C1 segment of cervical spinal cord (tissue), 14 donors: ENCODE measurements around the gene PLEKHH1.

Source experiments
- DNase-seq, 14 donors: peaks; one replicate each; lab custom pipeline; 2025; lab: John Stamatoyannopoulos, UW

The PLEKHH1 gene

DNA sequence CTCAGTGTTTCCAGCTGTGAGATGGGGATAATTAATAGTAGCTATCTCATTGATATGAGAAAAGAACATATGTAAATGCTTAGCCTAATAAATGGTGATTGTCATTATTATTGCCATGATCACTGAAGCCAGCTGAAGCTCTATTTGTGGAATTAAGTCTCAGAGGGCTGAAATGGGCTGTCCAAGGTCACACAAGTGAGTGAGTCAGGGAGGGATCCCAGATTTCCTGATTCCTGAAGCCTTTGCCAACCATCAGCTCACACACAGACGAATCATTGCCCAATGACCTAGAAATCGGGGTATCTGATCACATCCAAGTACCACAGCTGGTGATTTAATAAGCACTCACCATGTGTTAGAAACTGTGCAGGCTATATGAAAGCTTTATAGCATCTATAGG is 23.0 kb upstream of the PLEKHH1 start:
- DNase-seq, result no peak

DNA sequence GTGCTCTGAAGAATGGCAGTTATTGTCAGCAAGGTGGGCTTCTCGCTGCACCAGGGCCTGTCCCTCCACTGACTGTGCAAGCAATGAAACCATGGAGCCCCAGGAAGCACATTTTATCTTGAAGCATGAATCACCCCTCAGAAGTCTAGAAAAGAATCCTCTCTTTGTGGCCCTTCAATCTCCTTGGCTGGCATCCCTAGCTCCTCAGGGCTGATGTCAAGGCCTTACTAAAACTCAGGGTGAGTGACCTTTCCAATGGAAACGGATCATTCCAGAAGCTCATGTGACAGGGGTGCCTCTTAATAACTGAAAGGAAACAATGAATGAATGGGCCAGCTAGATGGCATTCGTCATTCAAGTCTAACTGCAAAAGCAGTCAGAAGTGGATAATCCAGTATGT is 22.3 kb upstream of the PLEKHH1 start:
- peak in 1 of 14 donors; percentile 39 for DNase-seq

DNA sequence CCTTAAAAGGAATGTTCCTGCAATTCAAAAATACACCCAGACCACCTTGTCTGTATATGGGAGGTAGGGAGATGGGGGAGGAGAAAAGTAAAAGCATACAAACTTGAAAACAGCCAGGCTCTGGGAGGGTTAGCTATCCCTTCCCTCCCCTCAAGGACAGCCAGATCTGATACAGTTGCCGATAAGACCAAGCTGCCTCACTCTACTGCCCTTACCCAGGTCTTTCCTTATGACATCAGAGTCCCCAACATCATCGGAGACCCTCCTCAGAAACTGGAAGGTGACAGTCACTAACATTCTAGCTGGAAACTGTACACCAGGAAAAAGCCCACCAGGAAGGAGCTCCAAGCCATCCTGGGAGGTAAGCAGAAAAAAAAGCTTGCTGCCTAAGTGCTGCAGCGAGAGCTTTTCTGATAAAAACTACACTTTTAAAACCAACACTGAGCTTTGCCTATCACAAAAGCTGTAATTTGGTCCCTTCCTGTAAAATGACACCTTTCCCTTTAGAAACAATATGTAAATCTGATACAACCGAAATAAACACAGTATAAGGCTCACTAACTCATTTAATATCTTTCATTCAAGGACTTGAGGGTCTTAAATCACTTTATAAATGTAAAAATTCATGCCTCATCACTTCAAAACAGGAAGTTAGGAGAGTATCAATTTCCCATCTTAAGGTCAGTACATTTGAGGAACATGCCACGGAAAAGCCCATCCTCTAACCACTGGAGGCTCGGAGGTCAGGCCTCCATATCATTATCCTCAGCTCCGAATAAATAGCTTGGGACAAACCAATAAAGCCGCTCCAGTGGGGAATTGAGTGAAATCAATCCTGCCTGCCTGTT is 20.4 kb upstream of the PLEKHH1 start:
- peak in 1 of 14 donors; percentile 28 for DNase-seq

DNA sequence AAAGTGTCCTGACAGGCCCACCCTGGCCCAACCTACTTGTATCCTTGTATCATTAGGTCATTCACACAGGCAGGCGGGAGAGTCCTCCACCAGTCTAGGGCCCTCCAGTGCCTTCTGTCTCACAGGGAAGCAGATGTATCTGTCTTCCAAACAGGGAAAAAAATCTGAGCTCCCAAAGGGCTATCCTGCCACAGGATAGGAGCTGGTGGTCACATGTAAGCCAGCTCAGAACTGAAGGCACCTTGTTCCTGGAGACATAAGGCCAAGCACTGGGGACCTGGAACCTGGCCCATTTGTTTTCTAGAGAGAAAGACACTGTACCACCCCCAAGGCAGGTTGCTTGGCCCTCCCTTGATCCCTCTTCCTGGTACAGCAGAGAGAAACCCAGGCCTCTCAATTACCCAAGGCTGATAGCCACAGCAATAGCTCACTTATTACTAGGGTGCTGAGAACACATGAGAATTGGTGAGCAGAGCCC is 19.4 kb upstream of the PLEKHH1 start:
- peak in 4 of 14 donors; percentile 25 to 94 (median 32) for DNase-seq

DNA sequence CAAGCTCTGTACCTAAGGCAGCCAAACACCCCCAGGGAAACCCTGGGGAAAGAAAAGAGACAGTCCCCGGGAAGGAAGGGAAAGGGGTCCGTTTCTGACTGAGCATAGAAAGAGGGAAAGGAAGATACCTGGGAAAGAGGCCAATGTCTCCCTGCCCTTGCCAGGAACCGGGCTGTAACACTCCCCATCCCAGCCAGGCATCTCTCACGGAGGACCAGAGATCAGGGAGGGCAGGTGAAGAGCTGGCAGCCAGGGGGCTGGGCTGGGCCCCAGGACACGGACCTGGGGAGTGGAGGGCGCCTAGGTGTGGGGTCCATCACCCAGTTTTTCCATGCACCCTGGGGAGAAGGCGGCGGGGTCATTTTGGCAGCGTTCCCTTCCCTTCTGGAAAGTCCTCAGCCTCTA is 18.9 kb upstream of the PLEKHH1 start:
- peak in 4 of 14 donors; percentile 31 to 78 (median 43) for DNase-seq

GRCh38 chr14:67514650-67515385 is 18.3 kb upstream of the PLEKHH1 start:
- DNase-seq, result peak in 6 of 14 donors; percentile 43 to 69 (median 56)

GRCh38 chr14:67515386-67516079 is 17.6 kb upstream of the PLEKHH1 start:
- DNase-seq, result peak in 2 of 14 donors; percentile 62 to 66

- peak in 1 of 14 donors; percentile 22 for DNase-seq
These were observed 16.4 kb upstream of the PLEKHH1 start for GRCh38 chr14:67516676-67517075.

DNA sequence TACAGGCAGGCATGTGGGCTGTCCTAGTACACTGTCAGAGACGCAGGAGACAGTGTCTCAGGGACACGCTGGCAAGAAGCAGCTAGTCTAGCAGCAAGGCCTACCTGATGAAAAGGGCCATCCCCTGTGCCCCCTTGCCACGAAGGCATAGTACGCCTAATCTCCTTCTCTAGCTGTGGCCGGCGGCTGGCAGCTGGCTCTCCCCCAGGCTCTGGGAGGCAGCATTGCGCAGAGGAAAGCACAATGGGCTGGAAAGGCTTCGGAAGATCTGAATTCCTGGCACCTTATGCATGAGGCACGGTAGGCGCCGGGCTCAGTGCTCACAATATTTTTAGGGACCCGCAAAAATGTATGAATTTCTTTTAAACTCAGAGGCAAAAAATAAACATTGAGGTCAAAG is 16.0 kb upstream of the PLEKHH1 start:
- DNase-seq, result peak in 12 of 14 donors; percentile 24 to 76 (median 52)

- DNase-seq, result no peak
These were observed 13.7 kb upstream of the PLEKHH1 start for GRCh38 chr14:67519406-67519805.

GRCh38 chr14:67520482-67520881 is 12.6 kb upstream of the PLEKHH1 start:
- DNase-seq, result no peak

DNA sequence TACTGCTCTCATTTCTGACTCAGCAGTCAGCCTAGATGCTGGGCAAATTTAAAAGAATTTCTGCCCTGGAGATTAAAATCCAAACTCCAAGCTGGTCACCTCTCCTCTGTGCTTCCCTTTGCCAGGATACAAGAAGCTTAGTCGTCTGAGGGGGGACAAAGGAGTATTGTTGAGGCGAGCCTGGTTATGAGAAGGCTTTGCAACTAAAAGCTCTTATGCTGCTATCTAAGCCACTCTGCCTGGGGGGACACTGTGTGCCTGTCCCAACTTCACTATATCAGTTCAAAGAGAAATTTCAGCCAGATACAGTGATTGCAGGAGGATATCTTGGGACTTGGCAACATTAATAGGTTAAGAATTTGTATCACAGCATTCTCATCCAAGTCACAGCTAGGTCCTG is 10.8 kb upstream of the PLEKHH1 start:
- DNase-seq, result peak in 1 of 14 donors; percentile 51

GRCh38 chr14:67523764-67524633 is 9.1 kb upstream of the PLEKHH1 start:
- no peak for DNase-seq

DNA sequence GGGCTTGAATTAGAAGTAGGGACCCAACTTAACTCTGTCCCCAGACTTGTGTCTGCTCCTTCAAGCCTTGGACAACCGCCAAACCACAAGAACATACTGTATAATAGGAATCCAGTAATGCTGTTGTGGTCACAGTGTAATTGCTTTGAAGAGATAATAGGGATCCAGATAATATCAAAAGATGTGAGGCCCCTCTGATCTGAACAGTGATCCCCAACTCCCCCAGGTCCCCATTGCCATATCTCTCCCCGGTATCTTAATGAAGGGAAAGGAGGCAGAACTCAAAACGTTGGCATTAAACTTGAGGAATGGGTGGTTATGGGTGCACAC is 8.5 kb upstream of the PLEKHH1 start:
- DNase-seq, result no peak

DNA sequence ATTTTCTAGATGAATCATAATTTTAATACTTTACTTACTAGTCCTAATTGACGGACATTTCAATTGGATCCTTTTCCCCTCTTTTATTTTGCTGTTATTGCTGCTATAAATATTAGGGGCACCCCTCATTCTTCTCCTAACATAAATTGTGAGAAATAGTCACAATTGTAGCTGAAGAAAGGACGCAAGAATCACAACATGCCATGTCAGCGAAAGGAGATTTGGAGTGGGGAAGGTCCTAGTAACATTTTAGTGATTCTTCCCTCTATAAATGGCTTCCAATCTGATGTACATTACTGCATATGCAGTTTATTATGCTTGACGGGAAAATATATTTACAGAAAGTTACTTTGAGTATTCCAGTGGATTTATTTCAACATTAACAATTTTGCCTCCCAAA is 7.7 kb upstream of the PLEKHH1 start:
- no peak for DNase-seq

GRCh38 chr14:67526181-67526580 is 6.9 kb upstream of the PLEKHH1 start:
- DNase-seq, result peak in 1 of 14 donors; percentile 17

DNA sequence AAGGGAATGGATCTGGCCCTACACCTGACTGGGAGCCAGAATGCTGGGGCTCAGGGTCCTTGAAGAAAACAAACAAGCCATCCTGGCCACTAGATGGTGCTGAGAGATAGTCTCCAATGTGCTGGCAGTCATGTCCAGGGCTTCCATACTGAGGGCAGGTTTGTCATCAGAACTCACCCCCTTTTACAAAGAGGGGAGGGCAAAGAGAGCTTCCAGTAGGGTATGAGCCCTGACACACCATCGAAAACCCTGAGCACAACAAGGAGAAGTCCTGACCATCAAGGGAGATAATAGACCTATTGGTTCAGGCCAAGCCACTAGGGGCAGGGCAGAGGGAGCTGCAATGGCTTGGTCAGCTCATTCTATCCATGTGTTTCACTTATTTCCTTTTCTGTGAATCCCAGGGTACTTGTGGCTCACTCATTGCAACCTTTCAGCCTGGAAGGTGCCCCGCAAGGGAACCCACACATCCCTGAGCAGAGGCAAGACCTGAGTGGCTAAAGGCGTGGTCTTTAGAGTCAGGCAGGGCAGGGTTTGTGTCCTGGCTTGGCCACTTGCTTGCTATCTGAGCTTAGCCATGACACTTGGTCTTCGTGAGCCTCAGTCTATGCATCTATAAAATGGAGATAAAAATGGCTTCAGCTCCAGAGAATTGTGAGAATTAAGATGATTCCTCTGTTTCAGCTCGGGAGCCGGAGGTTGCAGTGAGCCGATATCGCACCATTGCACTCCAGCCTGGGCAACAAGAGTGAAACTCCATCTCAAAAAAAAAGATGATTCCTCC is 6.2 kb upstream of the PLEKHH1 start:
- DNase-seq, result peak in 12 of 14 donors; percentile 19 to 76 (median 67)

DNA sequence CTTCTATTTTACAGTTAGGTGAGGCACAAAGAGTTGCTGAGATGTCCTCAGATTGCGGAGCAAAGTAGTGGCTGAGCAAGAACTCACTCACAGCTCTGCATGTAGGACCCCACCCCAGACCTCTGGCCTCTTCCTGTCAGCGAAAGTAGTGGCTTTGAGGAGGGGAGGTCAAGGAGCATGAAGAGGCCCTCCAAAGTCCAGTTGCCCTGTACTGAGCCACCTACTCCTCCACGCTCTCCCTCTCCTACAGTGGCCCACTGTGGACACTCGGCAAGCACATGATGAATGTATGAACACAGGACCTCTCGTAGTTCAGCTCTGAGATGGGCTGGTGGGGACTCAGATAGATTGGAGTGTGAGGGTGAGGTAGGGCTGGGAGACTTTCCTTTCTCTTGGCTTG is 5.3 kb upstream of the PLEKHH1 start:
- DNase-seq, result no peak

- no peak for DNase-seq
These were observed 4.8 kb upstream of the PLEKHH1 start for GRCh38 chr14:67528276-67528675.
